SU-DHL-6 (cell line): ENCODE data around the gene MCTP1.

Source experiments
- EZH2phosphoT487 ChIP-seq: fragments of 200-600 bp; sonication (generic), shearing (Covaris generic); conservative IDR thresholded peaks from 2 replicates; pipeline ENCODE4 v1.6.1; 2018; ENCODE audit warnings: mild to moderate bottlenecking, antibody characterized with exemption, low read length, moderate library complexity, mixed read lengths
- TF ChIP-seq, protein P1 (sequence below): fragments of 200-600 bp; sonication (generic); IDR thresholded peaks from one replicate; pipeline ENCODE4 v1.5.1; 2017; ENCODE audit warnings: antibody characterized with exemption, mild to moderate bottlenecking, low read length, moderate library complexity; ENCODE audit not compliant: insufficient read depth, poor library complexity, severe bottlenecking

DNA sequence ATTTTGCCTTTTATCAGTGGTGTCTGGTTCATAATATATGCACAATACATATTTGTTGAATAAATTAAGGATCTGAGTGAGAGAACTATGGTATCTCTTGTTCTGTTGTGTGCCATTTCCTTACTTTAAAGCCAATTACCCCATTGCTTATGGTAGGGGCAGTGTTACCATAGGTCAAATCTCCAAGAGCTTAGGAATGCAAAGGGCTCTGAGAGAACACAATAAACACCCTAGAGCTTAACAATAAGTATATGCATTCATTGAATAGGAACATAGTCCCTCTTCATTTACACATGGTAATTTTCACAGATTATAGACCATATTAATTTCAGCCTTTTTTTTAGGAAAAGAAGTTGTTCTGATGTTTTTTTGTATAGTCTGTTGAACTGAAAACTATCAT lies 112.2 kb downstream of the MCTP1 start:
- TF ChIP-seq, protein P1, sequence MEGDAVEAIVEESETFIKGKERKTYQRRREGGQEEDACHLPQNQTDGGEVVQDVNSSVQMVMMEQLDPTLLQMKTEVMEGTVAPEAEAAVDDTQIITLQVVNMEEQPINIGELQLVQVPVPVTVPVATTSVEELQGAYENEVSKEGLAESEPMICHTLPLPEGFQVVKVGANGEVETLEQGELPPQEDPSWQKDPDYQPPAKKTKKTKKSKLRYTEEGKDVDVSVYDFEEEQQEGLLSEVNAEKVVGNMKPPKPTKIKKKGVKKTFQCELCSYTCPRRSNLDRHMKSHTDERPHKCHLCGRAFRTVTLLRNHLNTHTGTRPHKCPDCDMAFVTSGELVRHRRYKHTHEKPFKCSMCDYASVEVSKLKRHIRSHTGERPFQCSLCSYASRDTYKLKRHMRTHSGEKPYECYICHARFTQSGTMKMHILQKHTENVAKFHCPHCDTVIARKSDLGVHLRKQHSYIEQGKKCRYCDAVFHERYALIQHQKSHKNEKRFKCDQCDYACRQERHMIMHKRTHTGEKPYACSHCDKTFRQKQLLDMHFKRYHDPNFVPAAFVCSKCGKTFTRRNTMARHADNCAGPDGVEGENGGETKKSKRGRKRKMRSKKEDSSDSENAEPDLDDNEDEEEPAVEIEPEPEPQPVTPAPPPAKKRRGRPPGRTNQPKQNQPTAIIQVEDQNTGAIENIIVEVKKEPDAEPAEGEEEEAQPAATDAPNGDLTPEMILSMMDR = no peak
- TF ChIP-seq EZH2phosphoT487 = no peak
